ENCODE results near the gene CAMK2D. TPM values are rescaled to one million over a fixed set of nuclear protein-coding genes. Genes with fewer than 3 reads are reported as not detected.

The CAMK2D gene
- total RNA-seq, 1 donor from 2014 or later: 57.6 TPM

GRCh38 chr4:113747949-113748348 is 13.6 kb downstream of the CAMK2D start:
- DNase-seq (ENCODE audit: extremely low spot score, unreplicated experiment): no peak
- Mint-ChIP-seq H3K4me1 (ENCODE audit: unreplicated experiment) (peaks cover 8% of the 10 kb centered on the region), H3K27ac (no peak overlapping the region), H3K27me3 (no peaks in the 10 kb centered on the region), H3K9me3 (no peaks in the 10 kb centered on the region), H3K36me3 (peaks cover 13% of the 10 kb centered on the region), H3K4me3 (no peak overlapping the region)
- no peak for TF ChIP-seq CTCF (conservative IDR thresholded peaks at IDR 0.05)

- H3K27ac Mint-ChIP-seq: no peak overlapping the region
- H3K36me3 Mint-ChIP-seq: peaks cover 9% of the 10 kb centered on the region
- H3K4me1 Mint-ChIP-seq (ENCODE audit: unreplicated experiment): peaks cover 8% of the 10 kb centered on the region
- H3K4me3 Mint-ChIP-seq: no peak overlapping the region
- H3K9me3 Mint-ChIP-seq: peaks cover under 1% of the 10 kb centered on the region
- DNase-seq (ENCODE audit: extremely low spot score, unreplicated experiment): no peak
- H3K27me3 Mint-ChIP-seq: no peaks in the 10 kb centered on the region
- no peak for TF ChIP-seq CTCF (conservative IDR thresholded peaks at IDR 0.05)
Observed at GRCh38 chr4:113745711-113746110, 15.8 kb downstream of the CAMK2D start.

- no peaks in the 10 kb centered on the region for H3K27me3 Mint-ChIP-seq
- no peak overlapping the region for H3K4me3 Mint-ChIP-seq
- H3K9me3 Mint-ChIP-seq: peaks cover 4% of the 10 kb centered on the region
- H3K36me3 Mint-ChIP-seq: peaks cover 10% of the 10 kb centered on the region
- H3K27ac Mint-ChIP-seq: no peak overlapping the region
- no peak for TF ChIP-seq CTCF (conservative IDR thresholded peaks at IDR 0.05)
- no peak for DNase-seq (ENCODE audit: extremely low spot score, unreplicated experiment)
- H3K4me1 Mint-ChIP-seq (ENCODE audit: unreplicated experiment): peaks cover under 1% of the 10 kb centered on the region
Observed at GRCh38 chr4:113744667-113745240, 16.8 kb downstream of the CAMK2D start.

GRCh38 chr4:113743690-113744089 is 17.8 kb downstream of the CAMK2D start:
- no peaks in the 10 kb centered on the region for H3K27me3 Mint-ChIP-seq
- no peak overlapping the region for H3K27ac Mint-ChIP-seq
- H3K36me3 Mint-ChIP-seq: peaks cover 13% of the 10 kb centered on the region

GRCh38 chr4:113742643-113743042 is 18.9 kb downstream of the CAMK2D start:
- no peak for TF ChIP-seq CTCF (conservative IDR thresholded peaks at IDR 0.05)
- Mint-ChIP-seq H3K4me1 (ENCODE audit: unreplicated experiment) (peaks cover 3% of the 10 kb centered on the region), H3K4me3 (no peak overlapping the region), H3K27me3 (no peaks in the 10 kb centered on the region), H3K9me3 (peaks cover 4% of the 10 kb centered on the region), H3K36me3 (peaks cover 10% of the 10 kb centered on the region), H3K27ac (no peak overlapping the region)
- no peak for DNase-seq (ENCODE audit: extremely low spot score, unreplicated experiment)

More at GRCh38 chr4:113743690-113744089, 17.8 kb downstream of the CAMK2D start:
- no peak for DNase-seq (ENCODE audit: extremely low spot score, unreplicated experiment)
- Mint-ChIP-seq H3K9me3 (peaks cover 4% of the 10 kb centered on the region), H3K4me3 (no peak overlapping the region), H3K4me1 (ENCODE audit: unreplicated experiment) (peaks cover 3% of the 10 kb centered on the region)
- TF ChIP-seq CTCF (conservative IDR thresholded peaks at IDR 0.05): no peak
